Choroid plexus epithelial cell (primary cell): ENCODE measurements around the gene CDK12.

Experiments
- DNase-seq: peaks from one replicate; pipeline ENCODE4 v3.0.0-alpha.2; 2010; ENCODE audit warnings: low read depth
- H3K4me3 ChIP-seq: 2 replicates; pipeline ENCODE4 v1.5.1; 2011; ENCODE audit warnings: low read depth, mild to moderate bottlenecking, control low read depth, low read length, moderate library complexity
- TF ChIP-seq, protein P1 (sequence below): conservative IDR thresholded peaks from 2 replicates; pipeline ENCODE4 v1.5.1; 2011; ENCODE audit warnings: low read depth, mild to moderate bottlenecking, control low read depth, inconsistent platforms, low read length, moderate library complexity

CDK12 gene

DNA sequence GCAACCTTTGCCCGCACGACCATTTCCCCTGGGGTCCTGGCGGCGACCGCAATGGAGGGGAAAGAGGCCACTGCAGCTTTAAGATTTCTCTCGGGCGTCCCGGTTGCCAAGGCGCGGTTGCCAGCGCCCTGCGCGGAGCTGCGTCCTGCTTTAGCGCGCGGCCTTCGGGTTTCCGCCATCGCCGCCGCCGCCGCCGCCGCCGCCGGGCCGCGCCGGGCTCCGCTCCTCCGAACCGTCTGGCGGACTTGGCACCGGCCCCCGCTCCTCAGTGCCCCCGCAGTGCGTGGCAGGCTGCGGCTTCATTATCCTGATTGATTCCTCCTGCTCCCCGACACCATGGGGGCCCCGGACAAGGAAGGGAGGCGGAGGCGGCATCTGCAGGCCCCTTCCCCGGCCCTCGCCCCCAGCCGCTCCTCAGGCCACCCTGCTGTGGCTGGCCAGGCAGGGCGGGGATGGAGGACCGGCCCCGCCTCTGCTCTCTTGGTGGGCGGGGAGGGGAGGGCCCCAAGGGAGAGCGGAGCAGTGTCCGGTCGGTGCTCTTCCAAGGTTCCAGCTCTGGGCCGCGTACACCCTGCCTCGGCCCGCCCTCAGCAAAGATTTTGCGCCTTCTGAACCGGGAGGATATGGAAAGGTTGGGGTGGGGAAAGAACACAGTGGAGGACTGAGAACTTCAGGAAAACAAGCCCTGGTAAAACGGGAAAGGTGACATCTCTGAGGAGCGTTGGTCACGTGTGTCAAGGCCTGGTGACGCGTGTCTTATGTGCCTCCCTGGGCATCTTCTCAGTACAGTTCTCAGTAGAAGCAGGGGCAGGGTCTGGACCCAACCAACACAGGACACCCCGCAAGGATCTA lies 112.4 kb downstream of the CDK12 start:
- peak overlapping the region; percentile 68 for H3K4me3 ChIP-seq
- peak; percentile 58 for DNase-seq
- TF ChIP-seq, protein P1, sequence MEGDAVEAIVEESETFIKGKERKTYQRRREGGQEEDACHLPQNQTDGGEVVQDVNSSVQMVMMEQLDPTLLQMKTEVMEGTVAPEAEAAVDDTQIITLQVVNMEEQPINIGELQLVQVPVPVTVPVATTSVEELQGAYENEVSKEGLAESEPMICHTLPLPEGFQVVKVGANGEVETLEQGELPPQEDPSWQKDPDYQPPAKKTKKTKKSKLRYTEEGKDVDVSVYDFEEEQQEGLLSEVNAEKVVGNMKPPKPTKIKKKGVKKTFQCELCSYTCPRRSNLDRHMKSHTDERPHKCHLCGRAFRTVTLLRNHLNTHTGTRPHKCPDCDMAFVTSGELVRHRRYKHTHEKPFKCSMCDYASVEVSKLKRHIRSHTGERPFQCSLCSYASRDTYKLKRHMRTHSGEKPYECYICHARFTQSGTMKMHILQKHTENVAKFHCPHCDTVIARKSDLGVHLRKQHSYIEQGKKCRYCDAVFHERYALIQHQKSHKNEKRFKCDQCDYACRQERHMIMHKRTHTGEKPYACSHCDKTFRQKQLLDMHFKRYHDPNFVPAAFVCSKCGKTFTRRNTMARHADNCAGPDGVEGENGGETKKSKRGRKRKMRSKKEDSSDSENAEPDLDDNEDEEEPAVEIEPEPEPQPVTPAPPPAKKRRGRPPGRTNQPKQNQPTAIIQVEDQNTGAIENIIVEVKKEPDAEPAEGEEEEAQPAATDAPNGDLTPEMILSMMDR, result no peak

DNA sequence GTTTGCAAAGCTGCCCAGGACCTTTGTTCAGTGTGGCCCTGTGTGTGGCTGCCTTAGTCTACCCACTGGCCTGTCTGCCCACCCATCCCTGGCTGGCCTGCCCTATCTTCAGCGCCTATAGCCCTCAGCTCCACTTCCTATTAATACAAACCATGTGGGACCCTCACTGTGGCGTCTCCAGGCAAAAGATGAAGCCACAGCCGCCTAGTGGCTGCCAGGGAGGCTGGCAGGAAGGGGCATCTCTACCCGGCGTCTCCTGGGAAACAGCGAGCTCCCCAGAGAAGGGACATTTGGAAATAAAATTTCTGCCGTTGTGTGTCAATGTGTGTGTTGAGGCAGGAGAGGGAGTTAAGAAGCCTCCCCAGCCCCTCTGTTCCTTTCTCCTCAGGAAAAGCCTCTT lies 114.9 kb downstream of the CDK12 start:
- H3K4me3 ChIP-seq, result no peak overlapping the region
- TF ChIP-seq, protein P1, result peak; percentile 62
- DNase-seq, result no peak

DNA sequence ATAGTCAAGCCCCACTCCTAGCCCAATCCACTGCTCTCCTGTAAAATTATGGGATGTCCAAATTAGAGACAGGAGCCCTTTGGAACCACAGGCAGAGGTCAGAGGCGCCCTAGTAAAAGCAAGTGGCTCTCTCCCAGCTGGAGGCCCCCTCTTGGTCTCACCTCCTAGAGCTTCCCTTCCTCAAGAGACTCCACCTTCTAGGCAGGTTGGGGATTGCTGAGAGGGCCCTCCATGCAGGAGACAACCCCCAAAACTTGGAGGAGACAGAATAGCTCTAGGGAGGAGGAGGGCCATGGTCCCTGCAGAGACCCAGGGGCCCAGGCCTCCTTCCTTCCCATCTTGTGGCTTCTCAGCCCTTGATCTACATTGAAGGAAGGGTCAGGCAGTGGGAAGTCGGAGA lies 117.0 kb downstream of the CDK12 start:
- no peak overlapping the region for H3K4me3 ChIP-seq
- no peak for DNase-seq
- TF ChIP-seq, protein P1, result no peak

DNA sequence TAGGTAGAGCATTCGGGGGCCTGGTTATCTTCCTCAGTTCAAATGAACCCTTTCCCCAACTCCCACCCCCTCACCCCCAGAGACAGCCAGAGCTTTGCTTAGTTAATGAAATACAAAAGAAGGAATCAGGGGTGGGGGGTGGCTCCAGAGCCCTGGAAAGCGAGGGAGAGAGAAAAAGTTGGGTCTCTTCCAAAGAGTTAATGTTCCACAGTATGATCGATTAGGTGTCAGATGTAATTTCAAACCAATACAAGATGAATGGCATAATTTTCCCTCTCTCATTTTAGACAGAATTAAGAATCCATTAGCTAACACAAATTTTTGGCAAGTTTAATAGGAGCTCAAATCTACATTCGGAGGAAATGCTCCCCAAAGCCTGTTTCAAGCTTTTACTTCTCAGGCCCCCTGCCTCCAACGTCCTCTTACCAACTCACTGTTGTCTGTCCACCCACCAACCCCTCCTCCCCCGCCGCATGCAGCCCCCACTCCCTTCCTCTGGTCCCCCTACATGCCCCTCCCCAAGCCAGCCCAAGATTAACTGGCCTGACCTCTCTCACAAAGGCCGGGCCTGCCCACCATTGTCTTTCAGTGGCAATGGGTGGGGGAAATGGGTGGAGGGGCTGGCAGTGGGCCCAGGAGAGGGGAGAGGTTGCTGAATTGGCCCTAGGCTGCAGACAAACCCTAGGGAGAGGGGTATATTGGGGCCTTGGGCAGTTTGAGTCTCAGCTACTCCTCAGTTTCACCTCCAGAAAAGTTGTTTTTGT lies 118.2 kb downstream of the CDK12 start:
- no peak for DNase-seq
- no peak overlapping the region for H3K4me3 ChIP-seq
- TF ChIP-seq, protein P1, result no peak

DNA sequence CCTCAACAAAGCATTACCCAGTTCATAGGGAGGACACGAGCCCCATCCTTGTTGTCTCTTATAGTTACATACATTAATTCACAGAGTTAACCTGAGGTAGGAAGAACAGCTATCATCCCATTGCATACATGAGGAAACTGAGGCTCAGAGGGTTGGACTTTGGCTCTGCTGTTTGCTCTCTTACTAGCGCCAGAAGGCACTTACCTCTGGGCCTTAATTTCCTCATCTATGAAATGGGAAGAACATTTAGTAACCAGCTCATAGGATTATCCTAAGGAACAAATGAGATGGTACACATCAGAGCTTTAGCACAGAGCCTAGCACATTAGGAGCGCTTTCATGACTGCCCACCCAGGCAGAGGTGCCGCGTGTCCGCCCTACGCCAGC lies 118.8 kb downstream of the CDK12 start:
- TF ChIP-seq, protein P1, result no peak
- no peak for DNase-seq
- H3K4me3 ChIP-seq, result no peak overlapping the region

DNA sequence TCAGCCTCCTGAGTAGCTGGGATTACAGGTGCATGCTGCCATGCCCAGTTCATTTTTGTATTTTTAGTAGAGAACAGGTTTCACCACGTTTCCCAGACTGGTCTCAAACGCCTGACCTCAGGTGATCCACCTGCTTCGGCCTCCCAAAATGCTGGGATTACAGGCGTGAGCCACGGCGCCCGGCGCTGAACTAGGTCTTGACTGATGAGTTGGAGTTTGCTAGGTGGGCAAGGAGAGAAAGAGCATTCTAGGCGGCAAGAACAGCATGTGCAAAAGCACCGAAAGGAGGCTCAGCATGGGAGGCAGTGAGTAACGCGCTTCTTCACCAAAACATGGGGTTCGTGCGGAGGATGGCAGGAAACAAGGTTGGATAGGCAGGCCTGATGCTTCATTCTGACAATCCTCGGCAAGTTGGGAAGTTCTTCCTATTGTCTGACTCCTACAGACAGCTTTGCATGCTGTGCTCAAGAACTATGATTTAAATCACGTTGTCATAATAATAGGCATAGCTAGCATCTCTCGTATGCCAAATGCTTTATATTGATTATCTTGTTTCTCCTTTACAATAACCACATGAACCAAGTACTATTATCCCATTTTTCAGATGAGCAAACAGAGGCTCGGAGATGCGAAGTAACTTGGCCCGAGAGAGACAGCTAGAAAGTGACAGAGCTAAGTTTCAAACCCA lies 119.9 kb downstream of the CDK12 start:
- TF ChIP-seq, protein P1, result no peak
- H3K4me3 ChIP-seq, result no peak overlapping the region
- DNase-seq, result no peak
